CD14-positive monocyte (primary cell): Measurements from ENCODE around the gene IZUMO4. TPM values are rescaled to one million over a fixed set of nuclear protein-coding genes. Genes with fewer than 3 reads are reported as not detected.

ENCODE experiments used
- DNase-seq, 3 donors: peaks; one replicate each; pipeline ENCODE4 v3.0.0-alpha.2; 2011 to 2022
- H2AFZ ChIP-seq: 2 replicates; pipeline ENCODE4 v1.6.0; 2012; ENCODE audit warnings: mild to moderate bottlenecking, low read depth, low read length, inconsistent platforms; ENCODE audit not compliant: insufficient read depth, poor library complexity, severe bottlenecking
- H3K27ac ChIP-seq, 2 donors: 1 replicate in 1 of 2; 2 replicates in 1 of 2; pipeline ENCODE4 v1.5.1; 2012 to 2013; ENCODE audit warnings: low read length in 2 of 2, control low read depth in 1 of 2, inconsistent platforms in 1 of 2, low read depth in 1 of 2, mild to moderate bottlenecking in 1 of 2
- H3K27me3 ChIP-seq, 2 donors: one replicate each; pipeline versions ENCODE4 v1.6.0 to v1.6.1; 2011 to 2013; ENCODE audit warnings: low read length in 2 of 2; ENCODE audit not compliant: control insufficient read depth in 2 of 2, insufficient read depth in 2 of 2
- H3K36me3 ChIP-seq, 2 donors: replicated peaks in 1 of 2; 1 replicate in 1 of 2; 2 replicates in 1 of 2; pipeline versions ENCODE4 v1.5.1 to v1.6.1; 2012 to 2013; ENCODE audit warnings: low read length in 2 of 2, control low read depth in 1 of 2, inconsistent platforms in 1 of 2, mild to moderate bottlenecking in 1 of 2; ENCODE audit not compliant: insufficient read depth in 2 of 2, control insufficient read depth in 1 of 2
- H3K4me1 ChIP-seq, 2 donors: 1 replicate in 1 of 2; 2 replicates in 1 of 2; pipeline versions ENCODE4 v1.5.1 to v1.6.1; 2012 to 2013; ENCODE audit warnings: low read length in 2 of 2, control low read depth in 1 of 2, inconsistent platforms in 1 of 2, mild to moderate bottlenecking in 1 of 2, moderate library complexity in 1 of 2; ENCODE audit not compliant: insufficient read depth in 2 of 2, control insufficient read depth in 1 of 2
- H3K4me2 ChIP-seq: replicated peaks from 2 replicates; pipeline ENCODE3; 2012; ENCODE audit warnings: low read length, moderate library complexity, mild to moderate bottlenecking; ENCODE audit not compliant: poor library complexity, severe bottlenecking; ENCODE audit errors: extremely low read depth
- H3K4me3 ChIP-seq, 3 experiments: fragments of 200-600 bp in 1 of 3; sonication (generic) in 1 of 3; replicated peaks in 1 of 3; 1 replicate in 2 of 3; 2 replicates in 1 of 3; pipeline ENCODE4 v1.5.1; 2011 to 2013; ENCODE audit warnings: low read length in 3 of 3, mild to moderate bottlenecking in 3 of 3, control low read depth in 2 of 3, low read depth in 2 of 3, inconsistent platforms in 1 of 3, moderate library complexity in 1 of 3
- H3K79me2 ChIP-seq: 2 replicates; pipeline ENCODE4 v1.6.0; 2012; ENCODE audit warnings: mild to moderate bottlenecking, control low read depth, inconsistent platforms, low read length, moderate library complexity; ENCODE audit not compliant: insufficient read depth
- H3K9ac ChIP-seq: 2 replicates; pipeline ENCODE4 v1.6.0; 2017; ENCODE audit warnings: low read length, mild to moderate bottlenecking; ENCODE audit not compliant: insufficient read depth, poor library complexity, severe bottlenecking
- H3K9me3 ChIP-seq, 2 donors: replicated peaks in 1 of 2; 1 replicate in 1 of 2; 2 replicates in 1 of 2; pipeline versions ENCODE4 v1.5.1 to v1.6.1; 2012 to 2013; ENCODE audit warnings: low read length in 2 of 2, control low read depth in 1 of 2; ENCODE audit not compliant: control insufficient read depth in 1 of 2, insufficient read depth in 1 of 2
- H4K20me1 ChIP-seq: 2 replicates; pipeline ENCODE4 v1.6.0; 2012; ENCODE audit warnings: mild to moderate bottlenecking, low read length, control low read depth, moderate library complexity; ENCODE audit not compliant: insufficient read depth
- H3K27ac Mint-ChIP-seq, 7 donors: one replicate each; pipeline ENCODE4 v1.8.0; 2020; ENCODE audit warnings: mild to moderate bottlenecking in 7 of 7, mixed read lengths in 7 of 7, moderate library complexity in 6 of 7, inconsistent platforms in 2 of 7
- H3K27me3 Mint-ChIP-seq, 3 donors: one replicate each; pipeline ENCODE4 v1.8.0; 2021 to 2022; ENCODE audit warnings: low read depth in 3 of 3, mild to moderate bottlenecking in 3 of 3, mixed read lengths in 3 of 3, moderate library complexity in 3 of 3, inconsistent platforms in 1 of 3
- H3K36me3 Mint-ChIP-seq, 2 donors: one replicate each; pipeline ENCODE4 v1.8.0; 2020; ENCODE audit warnings: mixed read lengths in 2 of 2, inconsistent platforms in 1 of 2, mild to moderate bottlenecking in 1 of 2
- H3K4me1 Mint-ChIP-seq: one replicate; pipeline ENCODE4 v1.8.0; 2020; ENCODE audit warnings: mild to moderate bottlenecking, mixed read lengths
- H3K4me3 Mint-ChIP-seq, 2 donors: one replicate each; pipeline ENCODE4 v1.8.0; 2020; ENCODE audit warnings: mild to moderate bottlenecking in 2 of 2, mixed read lengths in 2 of 2, moderate library complexity in 1 of 2
- H3K9me3 Mint-ChIP-seq, 7 donors: one replicate each; pipeline ENCODE4 v1.8.0; 2020 to 2022; ENCODE audit warnings: mixed read lengths in 7 of 7, mild to moderate bottlenecking in 6 of 7, moderate library complexity in 6 of 7, inconsistent platforms in 2 of 7
- WGBS: methylation state at CpG from one replicate; pipeline ENCODE4 v1.1.5; 2013; ENCODE audit warnings: missing lambda C conversion rate; ENCODE audit not compliant: insufficient coverage; 5-methylcytosine and 5-hydroxymethylcytosine counted together
- intact Hi-C, 2 donors: fragments of 100-400 bp; cut with micrococcal nuclease; formaldehyde crosslinking; loops; one replicate each; pipeline versions ENCODE4 v1.15.0 to v1.15.1; 2023
- polyA plus RNA-seq, 3 donors: library from polyadenylated mRNA; depleted of rRNA in 1 of 3; unstranded in 2 of 3; stranded (reverse) in 1 of 3; fragments of 300-500 nt in 2 of 3; fragments of >200 nt in 1 of 3; fragmentation: Illumina TruSeq in 2 of 3; gene quantifications; 1 replicate in 2 of 3; 2 replicates in 1 of 3; pipeline ENCODE4 v1.2.3, GENCODE V29; 2012 to 2021
- TF ChIP-seq, protein P1 (sequence below): fragments of 200-600 bp; IDR thresholded peaks from one replicate; pipeline ENCODE4 v1.8.0; 2022; ENCODE audit warnings: antibody characterized with exemption, mild to moderate bottlenecking

Gene IZUMO4
- polyA plus RNA-seq, 3 donors, result 0.41 to 17.5 (median 0.80) TPM

GRCh38 chr19:2140138-2140569, 43.4 kb downstream of the IZUMO4 start:
- WGBS, result 96% methylated on average over 13 of the region's 14 CpGs
- peak overlapping the region in 3 of 7 donors; percentile 54 to 84 (median 63) for H3K27ac Mint-ChIP-seq
- no peaks in the 10 kb centered on the region for H3K9me3 ChIP-seq
- intact Hi-C loops, result no loop called here
- no peak overlapping the region for H3K4me3 ChIP-seq
- H3K27ac ChIP-seq, result no peak overlapping the region
- H3K4me1 ChIP-seq, result no peaks in the 10 kb centered on the region
- H3K36me3 Mint-ChIP-seq, result peaks cover 38 to 74% of the 10 kb centered on the region in 2 donors
- H3K4me2 ChIP-seq, result no peak overlapping the region
- peaks cover 92% of the 10 kb centered on the region for H3K79me2 ChIP-seq
- DNase-seq, result no peak
- peaks cover 46 to 65% of the 10 kb centered on the region in 2 donors for H3K36me3 ChIP-seq
- H3K4me1 Mint-ChIP-seq, result no peaks in the 10 kb centered on the region
- H3K9ac ChIP-seq, result no peak overlapping the region
- H3K9me3 Mint-ChIP-seq, result no peaks in the 10 kb centered on the region
- peaks cover 0 to 2% (median 0%) of the 10 kb centered on the region in 3 donors for H3K27me3 Mint-ChIP-seq
- H4K20me1 ChIP-seq, result peaks cover 98% of the 10 kb centered on the region
- H2AFZ ChIP-seq, result no peak overlapping the region
- H3K4me3 Mint-ChIP-seq, result no peak overlapping the region
- TF ChIP-seq, protein P1, sequence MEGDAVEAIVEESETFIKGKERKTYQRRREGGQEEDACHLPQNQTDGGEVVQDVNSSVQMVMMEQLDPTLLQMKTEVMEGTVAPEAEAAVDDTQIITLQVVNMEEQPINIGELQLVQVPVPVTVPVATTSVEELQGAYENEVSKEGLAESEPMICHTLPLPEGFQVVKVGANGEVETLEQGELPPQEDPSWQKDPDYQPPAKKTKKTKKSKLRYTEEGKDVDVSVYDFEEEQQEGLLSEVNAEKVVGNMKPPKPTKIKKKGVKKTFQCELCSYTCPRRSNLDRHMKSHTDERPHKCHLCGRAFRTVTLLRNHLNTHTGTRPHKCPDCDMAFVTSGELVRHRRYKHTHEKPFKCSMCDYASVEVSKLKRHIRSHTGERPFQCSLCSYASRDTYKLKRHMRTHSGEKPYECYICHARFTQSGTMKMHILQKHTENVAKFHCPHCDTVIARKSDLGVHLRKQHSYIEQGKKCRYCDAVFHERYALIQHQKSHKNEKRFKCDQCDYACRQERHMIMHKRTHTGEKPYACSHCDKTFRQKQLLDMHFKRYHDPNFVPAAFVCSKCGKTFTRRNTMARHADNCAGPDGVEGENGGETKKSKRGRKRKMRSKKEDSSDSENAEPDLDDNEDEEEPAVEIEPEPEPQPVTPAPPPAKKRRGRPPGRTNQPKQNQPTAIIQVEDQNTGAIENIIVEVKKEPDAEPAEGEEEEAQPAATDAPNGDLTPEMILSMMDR, result no peak
- no peaks in the 10 kb centered on the region for H3K27me3 ChIP-seq

DNA sequence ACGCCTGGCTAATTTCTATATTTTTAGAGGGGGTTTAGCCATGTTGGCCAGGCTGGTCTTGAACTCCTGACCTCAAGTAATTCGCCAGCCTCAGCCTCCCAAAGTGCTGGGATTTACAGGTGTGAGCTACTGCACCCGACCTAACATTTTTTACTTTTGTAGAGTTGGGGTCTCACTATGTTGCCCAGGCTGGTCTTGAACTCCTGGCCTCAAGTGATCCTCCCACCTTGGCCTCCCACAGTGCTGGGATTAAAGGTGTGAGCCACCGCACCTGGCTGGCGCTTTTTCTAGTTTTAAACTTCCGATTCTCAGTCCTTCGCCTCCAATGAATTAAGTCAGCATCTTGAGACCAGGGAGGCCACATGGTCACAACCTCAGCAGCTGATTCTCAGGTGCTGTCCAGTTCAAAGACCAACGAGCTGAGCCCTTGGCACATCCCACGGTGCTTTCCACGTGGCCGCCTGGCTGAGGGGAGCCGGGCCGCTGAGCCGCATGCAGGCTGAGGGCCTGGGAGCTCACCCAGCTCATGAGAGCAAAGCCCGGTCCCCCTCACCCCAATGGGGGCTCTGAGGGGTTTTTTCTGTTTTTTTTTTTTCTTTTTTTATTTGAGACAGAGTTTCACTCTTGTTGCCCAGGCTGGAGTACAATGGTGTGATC, 45.6 kb downstream of the IZUMO4 start:
- peaks cover 3% of the 10 kb centered on the region for H3K4me1 Mint-ChIP-seq
- peaks cover 23 to 69% of the 10 kb centered on the region in 2 donors for H3K36me3 Mint-ChIP-seq
- H4K20me1 ChIP-seq, result peaks cover 98% of the 10 kb centered on the region
- DNase-seq, result no peak
- no peaks in the 10 kb centered on the region for H3K9me3 ChIP-seq
- H3K9me3 Mint-ChIP-seq, result no peaks in the 10 kb centered on the region
- no peaks in the 10 kb centered on the region for H3K27me3 ChIP-seq
- intact Hi-C loops, result no loop called here
- peaks cover 36 to 60% of the 10 kb centered on the region in 2 donors for H3K36me3 ChIP-seq
- no peak overlapping the region for H3K27ac ChIP-seq
- H3K4me2 ChIP-seq, result no peak overlapping the region
- no peak overlapping the region for H3K27ac Mint-ChIP-seq
- H3K4me3 Mint-ChIP-seq, result no peak overlapping the region
- no peak overlapping the region for H3K4me3 ChIP-seq
- H2AFZ ChIP-seq, result no peak overlapping the region
- no peak overlapping the region for H3K9ac ChIP-seq
- H3K27me3 Mint-ChIP-seq, result peaks cover 0 to 2% (median 1%) of the 10 kb centered on the region in 3 donors
- 97% methylated on average over 10 of the region's 15 CpGs for WGBS
- TF ChIP-seq, protein P1, result no peak
- H3K79me2 ChIP-seq, result peaks cover 100% of the 10 kb centered on the region
- H3K4me1 ChIP-seq, result no peaks in the 10 kb centered on the region
